GM18870 (cell line): ENCODE results near the gene PPOX.

Source experiments
- ATAC-seq: cut with Tn5 transposase; IDR thresholded peaks from one replicate; pipeline ENCODE4 v1.9.1; 2021; ENCODE audit warnings: moderate library complexity; ENCODE audit not compliant: unreplicated experiment

PPOX gene

GRCh38 chr1:161153176-161153575 lies 13.1 kb upstream of the PPOX start:
- ATAC-seq = no peak

DNA sequence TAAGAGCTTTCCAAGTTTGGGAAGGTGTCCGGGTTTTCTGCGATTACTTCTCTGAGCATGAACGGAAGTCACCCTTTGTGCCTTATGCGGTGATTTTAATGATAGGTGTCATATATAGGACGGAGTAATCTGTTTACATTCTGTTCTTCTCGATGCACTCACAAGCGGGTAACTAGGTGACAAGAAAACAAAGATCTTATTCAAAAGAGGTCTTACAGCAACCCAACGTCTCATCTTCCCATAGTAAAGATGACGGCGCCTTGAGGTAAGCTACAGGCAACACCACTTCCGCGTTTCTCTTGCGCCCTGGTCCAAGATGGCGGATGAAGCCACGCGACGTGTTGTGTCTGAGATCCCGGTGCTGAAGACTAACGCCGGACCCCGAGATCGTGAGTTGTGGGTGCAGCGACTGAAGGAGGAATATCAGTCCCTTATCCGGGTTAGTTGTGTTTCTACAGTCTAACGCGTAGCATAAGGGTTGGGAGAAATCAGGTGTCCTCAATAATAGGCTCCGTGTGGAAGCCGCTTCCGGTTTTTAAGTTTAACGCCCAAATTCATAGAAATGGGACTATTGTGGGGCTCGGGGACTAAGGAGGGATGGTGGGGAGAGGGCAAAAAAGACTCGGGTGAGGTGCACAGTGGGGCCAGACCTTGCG lies 12.4 kb upstream of the PPOX start, which contains the start of gene UFC1:
TSS of gene UFC1 (plus strand) at position 297 of the 656 bp plus-strand sequence. CDS start at position 317, 20 bp downstream.
- no peak for ATAC-seq

DNA sequence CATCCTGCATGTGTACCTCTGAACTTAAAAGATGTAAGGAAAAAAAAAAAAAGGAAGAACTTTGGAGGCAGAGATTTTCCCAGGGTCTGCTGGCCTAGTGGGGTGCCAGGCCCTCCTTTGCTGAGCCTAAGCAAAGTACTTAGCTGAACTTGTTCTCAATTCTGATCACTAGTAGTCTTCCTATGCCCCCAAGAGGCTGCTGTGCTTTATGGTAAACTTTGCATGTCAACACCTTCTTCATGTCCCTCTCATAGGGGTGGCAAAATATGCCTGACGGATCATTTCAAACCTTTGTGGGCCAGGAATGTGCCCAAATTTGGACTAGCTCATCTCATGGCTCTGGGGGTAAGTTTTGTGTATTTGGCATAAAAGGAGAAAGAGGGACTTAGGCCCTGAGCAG lies 8.4 kb upstream of the PPOX start:
- no peak for ATAC-seq

DNA sequence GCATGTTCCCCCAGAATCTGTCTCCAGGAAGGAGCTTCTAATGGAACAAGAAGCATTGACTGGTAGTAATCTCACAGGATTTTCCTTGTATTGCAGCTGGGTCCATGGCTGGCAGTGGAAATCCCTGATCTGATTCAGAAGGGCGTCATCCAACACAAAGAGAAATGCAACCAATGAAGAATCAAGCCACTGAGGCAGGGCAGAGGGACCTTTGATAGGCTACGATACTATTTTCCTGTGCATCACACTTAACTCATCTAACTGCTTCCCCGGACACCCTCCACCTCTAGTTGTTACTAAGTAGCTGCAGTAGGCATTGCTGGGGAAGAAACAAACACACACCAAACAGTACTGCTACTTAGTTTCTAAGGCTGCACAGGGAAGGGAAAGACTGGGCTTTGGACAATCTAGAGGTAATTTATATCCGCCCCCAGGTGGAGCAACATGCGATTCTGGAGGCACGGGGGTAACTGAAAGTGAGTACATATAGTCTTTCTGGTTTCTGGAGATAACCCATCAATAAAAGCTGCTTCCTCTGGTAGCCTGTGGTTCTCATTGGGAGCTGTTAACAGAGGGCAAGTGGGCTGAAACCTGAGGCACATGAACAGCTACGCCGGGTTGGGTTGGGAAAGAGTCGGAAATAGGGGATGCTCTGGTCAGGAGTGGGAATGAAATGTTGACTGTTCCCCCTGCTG lies 7.8 kb upstream of the PPOX start:
- ATAC-seq = no peak

DNA sequence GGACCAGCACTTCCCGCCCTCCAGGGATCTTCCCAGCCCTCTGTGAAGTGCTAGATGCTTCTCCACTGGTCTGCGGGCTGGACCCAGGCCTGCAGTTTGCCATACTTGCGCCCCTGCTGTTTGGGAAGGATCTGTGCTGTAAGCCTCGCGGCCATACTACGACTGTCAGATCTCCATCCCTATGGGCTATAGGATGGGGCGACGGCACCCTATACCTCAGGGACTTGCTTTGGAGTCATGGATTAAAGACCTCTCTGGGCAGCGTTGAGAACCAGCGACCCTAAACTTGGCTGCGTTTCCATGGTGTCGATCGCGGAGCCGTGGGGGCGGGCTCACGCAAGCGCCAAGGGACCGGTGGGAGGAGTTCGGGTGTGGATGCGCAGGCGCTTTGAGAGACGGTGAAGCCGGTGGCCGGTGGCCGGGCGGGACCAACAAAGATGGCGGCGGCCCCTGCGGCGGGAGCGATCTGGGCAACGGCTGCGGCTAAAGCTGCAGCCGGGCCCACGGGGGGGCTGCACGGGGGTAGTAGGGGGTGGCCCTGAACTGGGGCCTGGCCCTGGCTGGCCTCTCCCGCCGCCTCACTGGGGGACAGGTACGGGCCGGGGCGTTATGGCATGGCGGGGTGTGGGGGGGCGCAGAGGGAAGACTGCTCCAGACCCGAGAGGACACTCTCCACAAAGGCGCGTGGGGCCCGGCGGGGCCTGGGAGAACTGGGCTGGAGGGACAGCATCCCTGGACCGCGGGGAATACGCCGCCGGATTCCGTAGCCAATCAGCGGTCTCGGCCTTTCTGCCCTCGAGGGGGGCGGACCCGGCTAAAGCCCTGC lies 6.9 kb upstream of the PPOX start, which contains the start of gene USP21:
TSS of gene USP21 (plus strand) at position 414 of the 826 bp plus-strand sequence. CDS start 1,141 bp downstream, outside the sequence.
- no peak for ATAC-seq

DNA sequence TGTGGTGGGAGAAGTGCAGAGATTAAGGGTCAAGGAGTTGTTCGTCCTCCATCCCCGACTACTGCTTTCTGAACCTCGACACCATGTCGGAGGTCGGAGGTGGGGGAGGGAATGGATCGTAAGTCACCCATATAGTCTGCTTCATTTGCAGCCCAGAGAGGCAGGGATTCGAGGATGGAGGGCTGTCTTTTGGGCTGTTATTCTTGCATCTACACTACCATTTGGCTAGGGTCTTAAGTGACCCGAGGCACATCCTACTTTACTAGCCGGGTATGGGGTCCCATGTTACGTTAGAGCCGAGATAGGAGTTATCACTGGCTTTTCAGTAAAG lies 6.3 kb upstream of the PPOX start:
- no peak for ATAC-seq

- ATAC-seq = no peak
Measured at GRCh38 chr1:161160671-161161145, 5.5 kb upstream of the PPOX start.

GRCh38 chr1:161161652-161162051 lies 4.6 kb upstream of the PPOX start:
- no peak for ATAC-seq

DNA sequence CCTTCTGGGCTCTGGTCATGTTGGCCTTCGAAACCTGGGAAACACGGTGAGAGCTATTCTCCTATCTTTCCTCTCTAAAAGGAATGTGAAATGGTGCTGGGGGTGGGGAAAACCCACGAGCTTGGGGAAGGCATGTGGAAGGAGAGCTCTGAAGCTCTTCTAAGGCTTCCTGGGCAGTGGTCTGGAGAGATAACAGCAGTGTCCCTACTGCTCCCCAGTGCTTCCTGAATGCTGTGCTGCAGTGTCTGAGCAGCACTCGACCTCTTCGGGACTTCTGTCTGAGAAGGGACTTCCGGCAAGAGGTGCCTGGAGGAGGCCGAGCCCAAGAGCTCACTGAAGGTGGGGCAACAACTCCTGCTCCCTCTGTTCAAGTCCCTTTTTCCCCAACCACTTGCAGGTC lies 4.2 kb upstream of the PPOX start:
- ATAC-seq = no peak

DNA sequence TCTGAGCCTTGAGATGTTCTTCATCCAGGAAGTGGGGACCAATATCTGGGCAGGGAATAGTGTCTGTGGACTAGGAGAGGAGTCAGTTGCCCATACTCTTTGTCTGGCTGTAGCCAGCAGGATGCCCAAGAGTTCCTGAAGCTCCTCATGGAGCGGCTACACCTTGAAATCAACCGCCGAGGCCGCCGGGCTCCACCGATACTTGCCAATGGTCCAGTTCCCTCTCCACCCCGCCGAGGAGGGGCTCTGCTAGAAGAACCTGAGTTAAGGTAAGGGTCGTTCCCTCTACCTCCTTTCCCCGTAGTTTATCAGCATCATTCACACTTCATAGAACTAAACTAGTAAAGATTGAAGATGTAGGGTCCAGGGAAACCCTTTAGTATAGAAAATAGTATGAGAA lies 3.4 kb upstream of the PPOX start:
- ATAC-seq = no peak

- ATAC-seq = no peak
Measured at GRCh38 chr1:161163793-161164192, 2.4 kb upstream of the PPOX start.

DNA sequence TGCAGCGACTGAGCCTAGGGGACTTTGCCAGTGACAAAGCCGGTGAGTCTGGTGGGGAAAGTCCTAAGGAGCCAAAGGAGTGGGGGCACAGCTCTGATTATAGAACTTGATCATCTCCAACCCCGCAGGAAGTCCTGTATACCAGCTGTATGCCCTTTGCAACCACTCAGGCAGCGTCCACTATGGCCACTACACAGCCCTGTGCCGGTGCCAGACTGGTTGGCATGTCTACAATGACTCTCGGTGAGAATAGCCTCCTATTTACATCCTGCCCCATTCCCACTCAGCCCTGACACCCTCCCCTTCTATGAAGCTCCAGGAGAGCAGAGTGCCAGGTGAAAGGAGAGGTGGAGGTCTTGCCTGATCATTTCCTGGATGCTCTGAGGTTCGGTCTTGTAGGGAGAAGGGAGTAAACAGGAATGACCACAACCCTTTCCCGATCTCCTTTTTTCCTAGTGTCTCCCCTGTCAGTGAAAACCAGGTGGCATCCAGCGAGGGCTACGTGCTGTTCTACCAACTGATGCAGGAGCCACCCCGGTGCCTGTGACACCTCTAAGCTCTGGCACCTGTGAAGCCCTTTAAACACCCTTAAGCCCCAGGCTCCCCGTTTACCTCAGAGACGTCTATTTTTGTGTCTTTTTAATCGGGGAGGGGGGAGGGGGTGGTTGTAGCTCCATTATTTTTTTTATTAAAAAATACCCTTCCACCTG lies 1.2 kb upstream of the PPOX start:
- no peak for ATAC-seq

DNA sequence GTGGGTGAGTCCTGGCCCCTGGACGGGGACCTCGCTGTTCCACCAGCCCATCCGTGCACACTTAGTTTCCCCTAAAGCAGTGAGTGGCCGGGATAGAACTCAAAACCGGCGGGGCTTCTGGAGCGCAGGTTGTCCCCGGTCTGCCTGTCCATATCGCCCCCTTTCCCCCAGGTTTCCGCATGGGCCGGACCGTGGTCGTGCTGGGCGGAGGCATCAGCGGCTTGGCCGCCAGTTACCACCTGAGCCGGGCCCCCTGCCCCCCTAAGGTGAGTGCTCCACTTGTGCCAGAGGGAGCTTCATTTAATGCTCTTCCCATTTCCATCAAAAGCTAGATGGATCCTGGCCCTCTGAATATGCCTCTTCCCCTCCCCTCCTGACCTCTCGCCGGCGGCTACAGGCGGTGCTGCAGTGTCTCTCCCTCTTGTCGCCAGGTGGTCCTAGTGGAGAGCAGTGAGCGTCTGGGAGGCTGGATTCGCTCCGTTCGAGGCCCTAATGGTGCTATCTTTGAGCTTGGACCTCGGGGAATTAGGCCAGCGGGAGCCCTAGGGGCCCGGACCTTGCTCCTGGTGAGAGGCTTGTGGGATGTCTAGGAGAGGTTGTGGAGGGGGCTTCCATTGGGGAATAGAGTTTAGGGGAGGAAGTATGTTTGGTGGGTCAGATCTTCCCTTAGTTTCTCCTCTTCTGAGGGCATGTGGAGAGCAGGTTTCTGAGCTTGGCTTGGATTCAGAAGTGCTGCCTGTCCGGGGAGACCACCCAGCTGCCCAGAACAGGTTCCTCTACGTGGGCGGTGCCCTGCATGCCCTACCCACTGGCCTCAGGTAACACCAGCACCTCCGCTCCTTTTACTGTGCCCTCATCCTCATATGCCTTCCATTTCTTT lies 683 bp downstream of the PPOX start:
- no peak for ATAC-seq

GRCh38 chr1:161168906-161169305 lies 2.7 kb downstream of the PPOX start:
- ATAC-seq = no peak

DNA sequence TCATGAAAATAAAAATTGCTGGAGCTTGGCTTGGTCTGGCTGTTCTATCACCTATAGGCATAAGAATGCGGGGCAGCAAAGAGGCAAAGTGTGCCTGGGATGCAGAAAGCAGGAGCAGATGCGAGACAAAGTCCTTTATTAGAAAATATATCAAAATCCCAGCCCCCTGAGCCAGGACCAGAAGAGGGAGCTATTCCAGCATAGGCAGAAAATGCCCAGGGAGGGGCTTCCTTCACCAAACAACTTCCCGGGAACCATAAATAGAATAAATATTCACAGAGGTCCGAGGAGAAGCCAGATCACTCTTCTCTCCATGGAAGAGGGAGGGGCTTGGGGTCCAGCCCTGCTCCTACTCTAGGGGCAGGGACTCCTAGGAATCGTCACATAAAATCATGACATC lies 5.0 kb downstream of the PPOX start:
- no peak for ATAC-seq

DNA sequence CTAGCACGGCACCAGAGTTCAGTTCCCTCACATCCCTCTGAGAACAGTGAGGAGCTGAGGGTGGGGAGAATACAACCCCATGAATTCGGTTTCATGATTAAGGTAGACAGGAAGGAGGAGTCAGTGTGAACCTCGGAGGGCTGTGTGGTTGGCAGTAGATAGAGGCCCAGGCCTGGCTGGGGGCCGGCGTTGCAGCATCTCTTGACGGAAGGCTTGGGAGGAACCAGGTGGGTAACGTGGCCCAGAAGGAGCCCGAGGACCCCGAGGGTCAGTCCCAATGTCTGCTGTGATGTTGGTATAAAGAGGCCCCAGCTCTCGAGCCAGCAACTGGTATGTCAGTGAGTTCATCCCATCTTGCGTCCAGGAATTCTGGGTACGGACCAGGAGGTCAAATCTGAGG lies 5.5 kb downstream of the PPOX start:
- ATAC-seq = no peak

- no peak for ATAC-seq
Measured at GRCh38 chr1:161172349-161172748, 6.1 kb downstream of the PPOX start.

DNA sequence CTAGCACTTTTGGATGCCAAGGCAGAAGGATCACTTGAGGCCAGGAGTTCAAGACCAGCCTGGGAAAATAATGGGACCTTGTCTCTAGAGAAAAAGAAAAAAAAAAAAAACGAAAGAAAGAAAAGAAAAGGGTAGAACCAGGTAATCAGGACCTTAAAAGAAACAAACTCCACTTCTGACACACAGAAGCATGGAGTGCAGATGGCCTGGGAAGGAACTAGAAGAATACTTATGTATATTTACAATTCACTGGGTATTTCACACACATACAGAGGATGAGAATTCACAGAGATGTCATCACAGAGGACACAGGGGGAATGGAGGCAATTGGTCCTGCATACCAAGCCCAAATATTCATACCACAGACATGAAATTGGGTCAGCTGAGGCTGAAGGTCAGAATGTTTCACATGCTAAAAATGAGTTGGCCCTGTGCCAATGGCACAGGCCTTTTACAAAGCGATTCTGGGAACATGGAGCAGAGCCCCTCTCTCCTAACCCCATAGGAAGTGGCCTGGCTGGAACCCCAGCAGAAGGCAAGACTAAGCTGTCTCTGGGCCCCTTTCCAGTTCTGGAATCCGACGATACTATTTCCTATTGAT lies 6.7 kb downstream of the PPOX start:
- ATAC-seq = no peak

- no peak for ATAC-seq
Measured at GRCh38 chr1:161173711-161174110, 7.5 kb downstream of the PPOX start.

DNA sequence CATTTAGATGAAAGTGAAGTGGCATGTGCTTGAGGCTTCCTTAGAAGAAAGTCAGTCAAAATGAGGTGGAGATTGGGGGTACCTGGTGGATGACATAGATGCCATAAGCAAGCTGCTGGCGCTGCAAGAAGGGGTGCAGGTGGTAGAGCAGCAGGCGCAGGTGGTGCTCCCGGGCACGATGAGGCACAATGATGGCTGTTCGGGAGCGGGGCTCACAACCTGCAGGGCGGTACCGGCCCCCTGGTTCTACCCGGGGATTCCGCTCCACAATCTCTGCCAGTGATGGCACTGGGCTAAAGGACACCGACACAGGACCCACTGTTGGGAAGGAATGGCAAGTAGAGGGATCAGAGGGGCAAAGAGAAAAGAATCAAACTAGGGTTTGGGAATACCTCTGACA lies 8.7 kb downstream of the PPOX start:
- no peak for ATAC-seq
